K562 (cell line): Measurements from ENCODE around the gene ZNF474. TPM values are rescaled to one million over a fixed set of nuclear protein-coding genes. Genes with fewer than 3 reads are reported as not detected.

ENCODE experiments used
- ARID4B ChIP-seq: sonication (generic); formaldehyde crosslinking; IDR thresholded peaks from 2 replicates; pipeline ENCODE4 v1.8.0; 2022; ENCODE audit warnings: mild to moderate bottlenecking, missing genetic modification reagents
- ATF7 ChIP-seq: fragments of 450-650 bp; IDR thresholded peaks from 2 replicates; pipeline ENCODE4 v1.7.1; 2014; ENCODE audit warnings: mild to moderate bottlenecking, moderate library complexity
- CLOCK ChIP-seq: fragments of 250-450 bp; sonication (Bioruptor Pico); IDR thresholded peaks from 2 replicates; pipeline ENCODE4 v1.4.0; 2020; ENCODE audit warnings: mild to moderate bottlenecking, moderate library complexity, borderline replicate concordance
- EHMT2 ChIP-seq: fragments of 450-650 bp; IDR thresholded peaks from 2 replicates; pipeline ENCODE4 v1.6.1; 2018; ENCODE audit warnings: antibody characterized with exemption
- HCFC1 ChIP-seq: IDR thresholded peaks from 2 replicates; pipeline ENCODE4 v1.6.1; 2012; ENCODE audit warnings: low read depth, low read length, improper control_type of control experiment
- KDM4B ChIP-seq, 2 experiments: fragments of 450-650 bp in 1 of 2; sonication (generic) in 1 of 2; IDR thresholded peaks; 2 replicates each; pipeline ENCODE4 v1.6.1; 2016 to 2017; ENCODE audit warnings: borderline replicate concordance in 2 of 2, antibody characterized with exemption in 1 of 2, low read depth in 1 of 2, mild to moderate bottlenecking in 1 of 2
- MYC ChIP-seq, 2 experiments: fragments of 250-450 bp in 1 of 2; sonication (Bioruptor Pico) in 1 of 2; IDR thresholded peaks; 2 replicates each; pipeline versions ENCODE4 v1.5.1 to v1.6.1; 2012 to 2021; ENCODE audit warnings: low read depth in 2 of 2, borderline replicate concordance in 1 of 2, improper control_type of control experiment in 1 of 2, low read length in 1 of 2, mild to moderate bottlenecking in 1 of 2, moderate library complexity in 1 of 2
- NKRF ChIP-seq: fragments of 450-650 bp; IDR thresholded peaks from 2 replicates; pipeline ENCODE4 v1.6.1; 2016; ENCODE audit warnings: borderline replicate concordance
- RB1 ChIP-seq: fragments of 450-650 bp; IDR thresholded peaks from 2 replicates; pipeline ENCODE4 v1.6.1; 2017; ENCODE audit warnings: low read depth, mild to moderate bottlenecking
- RBM14 ChIP-seq: fragments of 200-400 bp; formaldehyde crosslinking; IDR thresholded peaks from 2 replicates; pipeline ENCODE4 v1.6.1; 2018; ENCODE audit warnings: low read depth, mild to moderate bottlenecking, low read length, moderate library complexity, borderline replicate concordance; ENCODE audit not compliant: insufficient read depth
- SIN3A ChIP-seq, 2 experiments: fragments of 150-350 bp in 1 of 2; IDR thresholded peaks; 2 replicates each; pipeline ENCODE4 v1.6.1; 2011 to 2016; ENCODE audit warnings: borderline replicate concordance in 2 of 2, low read depth in 2 of 2, low read length in 2 of 2, mild to moderate bottlenecking in 2 of 2, moderate library complexity in 2 of 2; ENCODE audit not compliant: control insufficient read depth in 1 of 2
- STAT5B ChIP-seq: fragments of 250-450 bp; sonication (Bioruptor Pico); IDR thresholded peaks from 2 replicates; pipeline ENCODE4 v1.8.0; 2021; ENCODE audit warnings: mild to moderate bottlenecking, inconsistent platforms
- ZNF197 ChIP-seq: fragments of 200-800 bp; sonication (Bioruptor generic); IDR thresholded peaks from 2 replicates; pipeline ENCODE4 v1.6.1; 2016; ENCODE audit warnings: low read depth, missing genetic modification characterization, missing compliant biosample characterization
- ZNF586 ChIP-seq: fragments of 450-650 bp; formaldehyde crosslinking; conservative IDR thresholded peaks from 2 replicates; pipeline ENCODE4 v1.4.0; 2020; ENCODE audit warnings: mild to moderate bottlenecking, moderate library complexity
- polyA plus RNA-seq, 8 experiments: library from polyadenylated mRNA; depleted of rRNA in 4 of 8; stranded (reverse) in 5 of 8; unstranded in 3 of 8; fragments of >200 nt; fragmentation: Nextera tagmentation in 2 of 8; fragmentation: Illumina TruSeq in 1 of 8; extraction: Ambion mirVana in 2 of 8; extraction: Trizol in 1 of 8; gene quantifications; 2 replicates each; pipeline versions ENCODE4 v1.2.1 to v1.2.3, GENCODE V29; 2011 to 2014; ENCODE audit warnings: inconsistent platforms in 1 of 8, missing spikeins in 1 of 8
- total RNA-seq, 7 experiments: library from RNA; depleted of rRNA in 6 of 7; stranded (reverse); fragments of >200 nt in 6 of 7; fragmentation: Illumina TruSeq in 2 of 7; extraction: Trizol in 2 of 7; gene quantifications; 2 replicates each; pipeline versions ENCODE4 v1.2.1 to v1.2.3, GENCODE V29; 2011 to 2021; ENCODE audit warnings: low replicate concordance in 1 of 7
- TF ChIP-seq, protein P1 (sequence below): fragments of 450-650 bp; IDR thresholded peaks from 2 replicates; pipeline ENCODE4 v1.6.1; 2017; ENCODE audit warnings: mild to moderate bottlenecking, moderate library complexity

Gene ZNF474
- total and polyA plus RNA-seq, 9 of the 15 experiments (the other 6 are each of a cell fraction or from before 2014, with no cell fraction given) = 0.16 to 0.62 (median 0.39) TPM

GRCh38 chr5:122149321-122150090 lies 20.2 kb downstream of the ZNF474 start (continued):
- no peak for TF ChIP-seq ARID4B
- no peak for TF ChIP-seq ZNF197
- TF ChIP-seq STAT5B (CRISPR knock-in tag) = no peak
- no peak for TF ChIP-seq SIN3A (IDR thresholded peaks at IDR 0.05; ENCODE audit: borderline replicate concordance in 2 of 2, control insufficient read depth in 1 of 2, low read depth in 2 of 2, low read length in 2 of 2)
- TF ChIP-seq KDM4B (IDR thresholded peaks at IDR 0.05; ENCODE audit: borderline replicate concordance in 2 of 2, low read depth in 1 of 2) = no peak
- no peak for TF ChIP-seq NKRF
- TF ChIP-seq ZNF586 = no peak
- no peak for TF ChIP-seq CLOCK (CRISPR knock-in tag)
- no peak for TF ChIP-seq MYC (IDR thresholded peaks at IDR 0.05; ENCODE audit: low read depth, low read length)
- no peak for TF ChIP-seq MYC (CRISPR knock-in tag; IDR thresholded peaks at IDR 0.05; ENCODE audit: borderline replicate concordance, low read depth)
- TF ChIP-seq, protein P1, sequence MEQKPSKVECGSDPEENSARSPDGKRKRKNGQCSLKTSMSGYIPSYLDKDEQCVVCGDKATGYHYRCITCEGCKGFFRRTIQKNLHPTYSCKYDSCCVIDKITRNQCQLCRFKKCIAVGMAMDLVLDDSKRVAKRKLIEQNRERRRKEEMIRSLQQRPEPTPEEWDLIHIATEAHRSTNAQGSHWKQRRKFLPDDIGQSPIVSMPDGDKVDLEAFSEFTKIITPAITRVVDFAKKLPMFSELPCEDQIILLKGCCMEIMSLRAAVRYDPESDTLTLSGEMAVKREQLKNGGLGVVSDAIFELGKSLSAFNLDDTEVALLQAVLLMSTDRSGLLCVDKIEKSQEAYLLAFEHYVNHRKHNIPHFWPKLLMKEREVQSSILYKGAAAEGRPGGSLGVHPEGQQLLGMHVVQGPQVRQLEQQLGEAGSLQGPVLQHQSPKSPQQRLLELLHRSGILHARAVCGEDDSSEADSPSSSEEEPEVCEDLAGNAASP = no peak
- TF ChIP-seq EHMT2 = peak; percentile 59; the same call in 1 of the 2 replicates
- no peak for TF ChIP-seq ATF7
- TF ChIP-seq RBM14 = no peak
- no peak for TF ChIP-seq RB1
- no peak for TF ChIP-seq HCFC1
